GM19351 (cell line): ENCODE results near the gene PCDH12.
A peak's percentile ranks its signal among the peaks of the same experiment; 100 is the strongest.

Experiments used
- ATAC-seq: cut with Tn5 transposase; IDR thresholded peaks from one replicate; pipeline ENCODE4 v1.9.1; 2021; ENCODE audit warnings: mild to moderate bottlenecking, moderate library complexity; ENCODE audit not compliant: unreplicated experiment

The PCDH12 gene

GRCh38 chr5:141966963-141967333 is 8.9 kb upstream of the PCDH12 start:
- no peak for ATAC-seq

GRCh38 chr5:141966275-141966962 is 8.4 kb upstream of the PCDH12 start:
- no peak for ATAC-seq

GRCh38 chr5:141965071-141965470 is 7.1 kb upstream of the PCDH12 start:
- ATAC-seq = no peak

- ATAC-seq = no peak
Measured at GRCh38 chr5:141963701-141964100, 5.7 kb upstream of the PCDH12 start.

- no peak for ATAC-seq
Measured at GRCh38 chr5:141961466-141961865, 3.5 kb upstream of the PCDH12 start.

- peak; percentile 99 for ATAC-seq
Measured at GRCh38 chr5:141960449-141961323, 2.7 kb upstream of the PCDH12 start.

- no peak for ATAC-seq
Measured at GRCh38 chr5:141960018-141960417, 2.0 kb upstream of the PCDH12 start.

- no peak for ATAC-seq
Measured at GRCh38 chr5:141958546-141959172, 657 bp upstream of the PCDH12 start.

- no peak for ATAC-seq
Measured at GRCh38 chr5:141957367-141957996, 520 bp downstream of the PCDH12 start.

GRCh38 chr5:141954194-141954593 is 3.8 kb downstream of the PCDH12 start:
- ATAC-seq = no peak

- ATAC-seq = no peak
Measured at GRCh38 chr5:141952020-141952419, 6.0 kb downstream of the PCDH12 start.

GRCh38 chr5:141951332-141951781 is 6.6 kb downstream of the PCDH12 start:
- peak; percentile 98 for ATAC-seq

GRCh38 chr5:141950207-141951005 is 7.6 kb downstream of the PCDH12 start:
- ATAC-seq = no peak

GRCh38 chr5:141949511-141949910 is 8.5 kb downstream of the PCDH12 start:
- no peak for ATAC-seq

- ATAC-seq = no peak
Measured at GRCh38 chr5:141948812-141949211, 9.2 kb downstream of the PCDH12 start.

- no peak for ATAC-seq
Measured at GRCh38 chr5:141947316-141947715, 10.7 kb downstream of the PCDH12 start.

GRCh38 chr5:141945511-141946051 is 12.4 kb downstream of the PCDH12 start:
- ATAC-seq = no peak

GRCh38 chr5:141944076-141944475 is 13.9 kb downstream of the PCDH12 start:
- no peak for ATAC-seq

- no peak for ATAC-seq
Measured at GRCh38 chr5:141942185-141942857, 15.7 kb downstream of the PCDH12 start.

GRCh38 chr5:141941779-141942178 is 16.2 kb downstream of the PCDH12 start:
- no peak for ATAC-seq
